Keratinocyte (primary cell): ENCODE data around the gene ZNF398.

ENCODE experiments used
- EZH2 ChIP-seq: IDR thresholded peaks from one replicate; pipeline ENCODE4 v1.6.1; 2012; ENCODE audit warnings: inconsistent platforms, mild to moderate bottlenecking, low read length, moderate library complexity
- TF ChIP-seq, protein P1 (sequence below), 3 experiments: IDR thresholded peaks in 1 of 3; conservative IDR thresholded peaks in 1 of 3; optimal IDR thresholded peaks in 1 of 3; 2 replicates in 2 of 3; 3 replicates in 1 of 3; pipeline versions ENCODE3 to v1.5.1; 2011; ENCODE audit warnings: low read length in 3 of 3, mild to moderate bottlenecking in 3 of 3, moderate library complexity in 2 of 3, control low read depth in 1 of 3, inconsistent platforms in 1 of 3; ENCODE audit not compliant: insufficient read depth in 2 of 3; ENCODE audit errors: extremely low read depth in 1 of 3

DNA sequence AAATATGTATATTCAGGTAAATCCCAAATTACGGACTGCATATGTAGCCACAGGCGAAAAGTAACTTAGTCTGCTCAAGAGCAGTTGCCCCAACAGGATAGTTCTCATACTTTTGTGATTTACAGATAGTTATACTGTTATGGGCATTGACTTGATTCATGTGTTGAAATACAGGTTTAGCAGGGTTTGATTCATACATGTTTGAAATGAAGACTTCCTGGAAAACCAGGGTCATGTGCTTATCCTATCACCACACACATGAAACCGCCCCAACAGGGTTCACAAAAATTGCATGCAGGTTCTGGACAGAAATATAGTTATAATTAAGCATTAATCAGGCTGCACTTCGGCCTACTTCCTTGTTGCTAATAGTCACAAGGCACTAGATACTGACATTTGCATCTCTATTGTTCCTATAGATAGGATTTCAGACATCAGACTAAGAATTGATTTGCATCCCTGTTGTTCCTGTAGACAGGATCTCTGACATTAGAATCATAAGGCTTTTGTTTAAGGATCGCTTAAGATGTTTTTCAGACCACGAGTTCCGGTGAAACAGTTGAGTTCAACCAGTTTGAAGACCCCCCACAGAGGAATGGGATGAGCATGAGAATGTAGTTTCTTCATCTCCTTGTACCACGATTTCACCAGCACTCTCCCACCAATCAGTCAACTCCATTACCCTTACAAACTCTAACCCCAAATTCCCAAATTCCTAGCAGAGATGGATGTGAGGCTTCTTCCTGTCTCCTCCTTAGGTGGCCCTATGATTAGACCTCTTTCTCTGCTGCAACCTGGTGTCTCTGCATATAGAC, 2.0 kb upstream of the ZNF398 start:
- TF ChIP-seq, protein P1, sequence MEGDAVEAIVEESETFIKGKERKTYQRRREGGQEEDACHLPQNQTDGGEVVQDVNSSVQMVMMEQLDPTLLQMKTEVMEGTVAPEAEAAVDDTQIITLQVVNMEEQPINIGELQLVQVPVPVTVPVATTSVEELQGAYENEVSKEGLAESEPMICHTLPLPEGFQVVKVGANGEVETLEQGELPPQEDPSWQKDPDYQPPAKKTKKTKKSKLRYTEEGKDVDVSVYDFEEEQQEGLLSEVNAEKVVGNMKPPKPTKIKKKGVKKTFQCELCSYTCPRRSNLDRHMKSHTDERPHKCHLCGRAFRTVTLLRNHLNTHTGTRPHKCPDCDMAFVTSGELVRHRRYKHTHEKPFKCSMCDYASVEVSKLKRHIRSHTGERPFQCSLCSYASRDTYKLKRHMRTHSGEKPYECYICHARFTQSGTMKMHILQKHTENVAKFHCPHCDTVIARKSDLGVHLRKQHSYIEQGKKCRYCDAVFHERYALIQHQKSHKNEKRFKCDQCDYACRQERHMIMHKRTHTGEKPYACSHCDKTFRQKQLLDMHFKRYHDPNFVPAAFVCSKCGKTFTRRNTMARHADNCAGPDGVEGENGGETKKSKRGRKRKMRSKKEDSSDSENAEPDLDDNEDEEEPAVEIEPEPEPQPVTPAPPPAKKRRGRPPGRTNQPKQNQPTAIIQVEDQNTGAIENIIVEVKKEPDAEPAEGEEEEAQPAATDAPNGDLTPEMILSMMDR (optimal IDR thresholded peaks at IDR 0.05 in 1 of 3, IDR thresholded peaks at IDR 0.05 in 1 of 3, conservative IDR thresholded peaks at IDR 0.05 in 1 of 3; ENCODE audit: extremely low read depth in 1 of 3, insufficient read depth in 2 of 3, low read length in 3 of 3): no peak
- TF ChIP-seq EZH2: no peak
